T-helper 2 cell (primary cell): ENCODE results near the gene WDFY3.

Source experiments
- DNase-seq, 5 experiments: peaks; one replicate each; pipeline versions ENCODE4 v3.0.0 to v3.0.0-alpha.2; 2012 to 2022

WDFY3 gene

GRCh38 chr4:84661191-84661939 is 305.1 kb downstream of the WDFY3 start:
- no peak for DNase-seq

GRCh38 chr4:84660606-84661005 is 305.9 kb downstream of the WDFY3 start:
- DNase-seq = no peak

- no peak for DNase-seq
Measured at GRCh38 chr4:84652478-84652877, 314.0 kb downstream of the WDFY3 start.

GRCh38 chr4:84651499-84651898 is 315.0 kb downstream of the WDFY3 start:
- no peak for DNase-seq

- no peak for DNase-seq
Measured at GRCh38 chr4:84648863-84649647, 317.4 kb downstream of the WDFY3 start.

GRCh38 chr4:84648178-84648577 is 318.3 kb downstream of the WDFY3 start:
- DNase-seq = no peak

- no peak for DNase-seq
Measured at GRCh38 chr4:84647312-84647884, 319.1 kb downstream of the WDFY3 start.

- no peak for DNase-seq
Measured at GRCh38 chr4:84644087-84644486, 322.4 kb downstream of the WDFY3 start.

GRCh38 chr4:84639145-84639544 is 327.3 kb downstream of the WDFY3 start:
- no peak for DNase-seq

GRCh38 chr4:84638092-84638491 is 328.4 kb downstream of the WDFY3 start:
- no peak for DNase-seq

GRCh38 chr4:84634961-84635360 is 331.5 kb downstream of the WDFY3 start:
- DNase-seq = no peak

GRCh38 chr4:84632092-84632491 is 334.4 kb downstream of the WDFY3 start:
- DNase-seq = no peak

- DNase-seq = no peak
Measured at GRCh38 chr4:84631573-84631972, 334.9 kb downstream of the WDFY3 start.

- no peak for DNase-seq
Measured at GRCh38 chr4:84626673-84627072, 339.8 kb downstream of the WDFY3 start.

- no peak for DNase-seq
Measured at GRCh38 chr4:84623661-84624060, 342.8 kb downstream of the WDFY3 start.

GRCh38 chr4:84622959-84623358 is 343.5 kb downstream of the WDFY3 start:
- no peak for DNase-seq
